GM19193 (cell line): ENCODE data around the gene TTC7B.

ENCODE experiments used
- POLR2A ChIP-seq: IDR thresholded peaks from 4 replicates; pipeline ENCODE4 v1.6.1; 2011; ENCODE audit not compliant: insufficient read depth, insufficient read length; ENCODE audit errors: extremely low read depth

The TTC7B gene

GRCh38 chr14:90814806-90815571 lies 1.2 kb downstream of the TTC7B start:
- no peak for TF ChIP-seq POLR2A

DNA sequence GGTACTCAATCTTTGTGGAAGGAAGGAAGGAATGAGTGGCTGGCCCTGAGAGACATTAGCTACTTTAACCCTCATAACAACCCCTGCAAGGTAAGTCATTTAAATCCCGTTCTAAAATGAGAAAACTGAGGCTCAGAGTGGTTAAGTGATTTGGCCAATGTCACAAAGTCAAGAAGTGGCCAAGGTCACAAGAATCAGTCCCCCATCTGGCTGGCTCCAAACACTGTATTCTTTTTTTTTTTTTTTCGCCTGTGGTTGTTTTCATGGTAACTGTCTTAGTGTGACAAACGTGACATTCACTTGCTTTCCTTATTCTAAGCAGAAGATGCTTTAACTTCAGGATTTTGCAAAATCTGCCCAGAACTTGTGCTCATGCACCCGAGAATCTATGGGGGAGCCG lies 2.8 kb downstream of the TTC7B start:
- TF ChIP-seq POLR2A = no peak

DNA sequence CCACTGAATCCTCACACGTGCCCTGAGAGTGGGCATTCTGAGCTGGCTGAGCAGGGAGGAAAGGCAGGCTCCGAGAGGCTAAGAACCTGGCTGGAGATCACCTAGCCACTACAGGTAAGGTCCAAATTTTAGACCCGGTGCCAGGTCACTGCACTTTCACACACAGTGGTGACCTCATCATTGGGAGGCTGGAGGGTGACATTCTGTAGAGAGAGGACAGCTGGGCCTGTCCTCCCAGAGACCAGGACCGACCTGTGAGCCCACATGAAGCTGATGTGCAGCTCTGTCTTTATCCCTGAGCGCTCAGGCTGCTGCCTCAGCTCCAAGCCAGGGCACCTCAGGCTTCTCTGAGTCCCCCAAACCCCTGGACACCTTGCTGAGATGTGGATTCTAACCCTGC lies 4.1 kb downstream of the TTC7B start:
- TF ChIP-seq POLR2A = no peak

- TF ChIP-seq POLR2A = no peak
Observed at GRCh38 chr14:90811641-90812040, 4.6 kb downstream of the TTC7B start.

GRCh38 chr14:90810806-90811205 lies 5.4 kb downstream of the TTC7B start:
- no peak for TF ChIP-seq POLR2A

DNA sequence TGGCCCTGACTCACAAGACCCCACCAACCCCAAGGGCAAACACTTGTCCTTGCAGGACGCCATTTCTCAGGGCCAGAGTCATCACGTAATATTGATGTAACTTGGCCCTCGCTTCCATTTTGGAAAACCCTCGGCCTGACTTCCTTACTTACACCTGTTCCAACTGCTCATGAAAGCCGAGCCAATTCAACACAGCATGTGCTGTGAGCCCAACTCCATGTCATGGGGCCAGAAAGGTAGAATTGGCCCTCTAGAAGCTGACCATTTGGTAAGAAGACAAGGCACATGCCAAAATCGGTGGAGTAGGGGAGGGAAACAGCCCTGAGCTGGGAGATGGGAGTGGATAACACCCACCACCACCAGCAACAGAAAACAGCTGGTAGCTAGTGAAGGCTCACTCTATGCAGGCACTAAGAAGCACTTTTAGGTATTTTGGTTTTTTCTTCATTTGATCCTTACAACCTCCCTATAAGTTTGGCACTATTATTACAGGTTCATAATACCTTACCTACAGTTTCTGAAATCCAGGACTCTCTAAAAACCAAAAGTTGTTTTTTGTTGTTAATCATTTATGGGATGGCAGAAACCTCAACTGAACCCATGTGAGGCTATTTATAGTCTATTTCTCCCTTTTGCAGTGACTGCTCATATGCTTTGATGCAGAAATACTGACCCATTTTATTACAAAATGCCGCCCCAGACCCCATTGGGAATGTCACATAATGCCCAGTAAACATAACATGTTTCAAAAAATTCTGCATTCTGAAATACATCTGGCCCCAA lies 6.5 kb downstream of the TTC7B start:
- no peak for TF ChIP-seq POLR2A

- TF ChIP-seq POLR2A = no peak
Observed at GRCh38 chr14:90808759-90809529, 7.3 kb downstream of the TTC7B start.

DNA sequence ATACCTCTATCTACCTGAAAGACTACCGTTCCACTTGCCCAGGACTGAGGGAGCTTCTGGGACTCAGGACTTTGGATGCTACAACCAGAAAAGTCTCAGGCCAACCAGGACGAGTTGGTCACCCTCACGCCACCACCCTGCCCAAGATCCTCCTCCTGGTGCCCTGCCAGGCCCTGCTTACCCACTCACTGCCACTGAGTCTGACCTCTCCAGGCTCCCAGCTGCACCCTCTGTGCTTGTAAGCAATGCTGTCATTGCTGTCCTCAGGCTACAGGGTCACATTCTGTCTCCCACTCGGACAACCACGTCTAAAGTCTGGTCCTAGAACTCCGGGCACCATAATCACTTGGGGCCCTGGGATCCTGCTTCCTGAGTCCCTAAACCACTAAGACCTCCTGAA lies 9.2 kb downstream of the TTC7B start:
- TF ChIP-seq POLR2A = no peak

DNA sequence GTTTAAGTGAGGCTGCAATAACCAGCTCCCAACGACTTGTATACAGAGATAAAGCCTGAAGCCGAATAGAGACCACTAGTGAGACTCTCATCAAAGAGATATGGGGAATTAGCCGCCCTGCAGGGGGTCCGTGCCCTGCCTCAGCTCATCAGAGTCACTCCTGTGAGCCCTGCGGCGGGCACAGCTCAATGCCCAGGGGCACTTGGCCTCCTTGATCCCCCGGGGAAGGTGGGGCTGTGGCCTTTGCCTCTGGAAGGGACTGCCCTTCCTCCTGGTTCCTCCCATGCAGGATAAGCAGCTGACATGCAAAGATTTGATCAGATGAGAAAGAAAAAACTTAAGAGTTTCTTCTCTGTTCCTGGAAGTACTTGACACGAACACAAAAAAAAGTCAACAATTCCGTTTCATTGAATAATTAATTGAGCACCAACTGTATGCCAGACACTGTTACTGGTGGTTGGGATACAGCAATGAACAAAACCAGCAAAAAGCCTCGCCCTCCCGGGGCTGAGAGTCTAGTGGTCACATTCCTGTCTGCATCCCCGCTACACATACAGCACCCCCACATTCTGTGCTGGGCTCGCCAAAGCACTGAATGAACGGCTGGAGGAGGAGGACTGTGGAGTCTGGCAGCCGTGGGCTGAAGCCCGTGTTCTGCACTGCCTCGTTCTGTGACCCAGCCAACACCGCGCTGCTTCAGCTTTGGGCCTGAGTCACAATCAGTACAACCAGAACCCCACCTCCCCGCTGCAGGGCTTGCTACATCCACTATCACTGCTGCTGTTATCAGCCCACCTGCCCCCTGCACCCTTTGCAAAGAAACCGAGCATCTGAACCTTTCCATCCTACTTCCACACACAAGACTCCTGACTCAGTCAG lies 10.3 kb downstream of the TTC7B start:
- TF ChIP-seq POLR2A = no peak

- no peak for TF ChIP-seq POLR2A
Observed at GRCh38 chr14:90805084-90805391, 11.2 kb downstream of the TTC7B start.

DNA sequence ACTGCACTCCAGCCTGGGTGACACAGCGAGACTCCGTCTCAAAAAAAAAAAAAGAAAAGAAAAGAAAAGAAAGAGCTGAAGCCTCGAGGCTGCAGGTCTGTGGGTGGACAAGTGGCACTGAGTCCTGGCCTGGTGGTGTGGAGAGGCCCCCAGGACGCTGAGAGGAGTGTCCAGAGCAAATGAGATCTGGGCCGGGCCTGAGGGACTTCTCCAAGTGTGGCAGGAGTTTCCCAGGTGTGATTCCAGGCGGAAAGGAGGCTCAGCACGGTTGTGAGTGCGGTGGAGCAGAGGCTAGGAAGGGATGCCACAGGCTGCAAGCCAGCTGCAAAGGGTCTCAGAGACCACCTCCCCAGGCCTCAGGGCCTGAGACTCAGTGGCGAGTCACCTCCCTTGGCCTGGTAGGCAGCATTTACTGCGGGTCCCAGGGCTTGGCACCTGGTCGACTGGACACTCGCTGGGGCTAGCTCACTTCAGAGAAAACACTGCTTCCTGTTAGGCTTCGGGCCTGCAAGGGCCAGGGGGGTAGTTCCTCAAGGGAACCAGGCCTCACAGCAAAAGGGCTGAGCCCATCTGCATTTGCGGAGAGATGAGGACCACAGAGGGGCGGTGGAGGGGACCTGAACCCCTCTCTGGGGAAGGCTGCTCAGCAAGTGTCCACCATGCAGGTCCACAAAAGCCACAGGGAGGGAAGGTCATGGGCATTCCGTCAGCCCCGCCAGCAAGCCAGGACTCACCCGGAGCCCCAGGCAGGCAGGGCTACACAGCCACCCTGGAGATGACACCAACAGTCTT lies 11.7 kb downstream of the TTC7B start:
- TF ChIP-seq POLR2A = no peak

DNA sequence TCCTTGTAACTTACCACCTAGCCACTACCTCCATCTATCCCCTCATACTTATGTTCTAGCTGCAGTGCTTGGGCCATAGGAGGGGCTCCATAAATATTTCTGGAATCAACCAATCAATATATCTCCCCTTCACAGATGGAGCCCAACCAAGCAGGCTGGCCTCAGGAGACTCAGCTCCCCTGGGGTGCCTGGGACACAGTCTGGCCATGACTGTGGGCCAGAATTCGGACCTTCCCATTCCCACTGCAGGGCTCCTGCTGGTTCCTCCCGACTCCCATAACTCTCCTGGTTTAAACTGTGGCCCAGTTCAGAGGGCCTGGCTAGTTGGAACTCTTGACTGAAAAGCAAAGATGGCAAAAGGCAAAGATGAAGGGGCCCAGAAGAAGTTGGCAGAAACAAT lies 13.0 kb downstream of the TTC7B start:
- TF ChIP-seq POLR2A = no peak

GRCh38 chr14:90799420-90799819 lies 16.8 kb downstream of the TTC7B start:
- TF ChIP-seq POLR2A = no peak

- TF ChIP-seq POLR2A = no peak
Observed at GRCh38 chr14:90797919-90798318, 18.3 kb downstream of the TTC7B start.
